HEK293 (cell line): ENCODE results near the gene HOTAIR.

Experiments
- CTCF ChIA-PET: fragments of 350-600 bp; formaldehyde crosslinking; extraction: SDS; loops from one replicate; lab custom pipeline; 2021; ENCODE audit warnings: antibody characterized with exemption; lab: Yijun Ruan, JAX
- POLR2A ChIA-PET: fragments of 300-600 bp; formaldehyde crosslinking; extraction: SDS; loops from one replicate; lab custom pipeline; 2020; ENCODE audit warnings: antibody characterized with exemption, inconsistent platforms; lab: Yijun Ruan, JAX
- H3K27ac ChIP-seq: fragments of 200-500 bp; sonication (Bioruptor generic); 2 replicates; pipeline ENCODE4 v1.5.1; 2014; ENCODE audit warnings: low read depth, low read length, control low read depth, inconsistent platforms; ENCODE audit errors: extremely low read depth
- H3K36me3 ChIP-seq, 2 experiments: fragments of 200-500 bp in 1 of 2; sonication (Bioruptor generic) in 1 of 2; 1 replicate in 1 of 2; 2 replicates in 1 of 2; pipeline ENCODE4 v1.5.1; 2014 to 2017; ENCODE audit warnings: inconsistent platforms in 2 of 2, low read length in 2 of 2; ENCODE audit not compliant: control insufficient read depth in 2 of 2, insufficient read depth in 1 of 2
- H3K4me1 ChIP-seq: fragments of 200-500 bp; sonication (Bioruptor generic); 2 replicates; pipeline ENCODE4 v1.5.1; 2014; ENCODE audit warnings: mild to moderate bottlenecking, low read length, inconsistent platforms; ENCODE audit not compliant: control insufficient read depth, insufficient read depth
- H3K4me3 ChIP-seq: 2 replicates; pipeline ENCODE4 v1.5.1; 2011; ENCODE audit warnings: low read depth, mild to moderate bottlenecking, control low read depth, low read length, moderate library complexity
- H3K9me3 ChIP-seq: fragments of 200-500 bp; sonication (Bioruptor generic); 2 replicates; pipeline ENCODE4 v1.5.1; 2014; ENCODE audit warnings: low read depth, low read length, inconsistent platforms; ENCODE audit not compliant: control insufficient read depth, insufficient read depth
- ATF2 ChIP-seq: fragments of 450-650 bp; formaldehyde crosslinking; IDR thresholded peaks from 2 replicates; pipeline ENCODE4 v1.5.1; 2016; ENCODE audit warnings: missing biosample characterization, missing genetic modification characterization, low read depth
- EGR2 ChIP-seq: fragments of 450-650 bp; formaldehyde crosslinking; IDR thresholded peaks from 2 replicates; pipeline ENCODE4 v1.5.1; 2016; ENCODE audit warnings: low read depth, missing biosample characterization, missing genetic modification characterization
- FEZF1 ChIP-seq: fragments of 450-650 bp; formaldehyde crosslinking; IDR thresholded peaks from 2 replicates; pipeline ENCODE4 v1.5.1; 2016; ENCODE audit warnings: missing biosample characterization, missing genetic modification characterization
- GFI1B ChIP-seq: fragments of 450-650 bp; formaldehyde crosslinking; IDR thresholded peaks from 2 replicates; pipeline ENCODE4 v1.5.1; 2016; ENCODE audit warnings: missing biosample characterization, missing genetic modification characterization
- IKZF3 ChIP-seq: fragments of 450-650 bp; IDR thresholded peaks from 2 replicates; pipeline ENCODE4 v1.5.0; 2018; ENCODE audit warnings: missing biosample characterization, mild to moderate bottlenecking, missing genetic modification characterization, moderate library complexity
- KLF16 ChIP-seq: fragments of 450-650 bp; formaldehyde crosslinking; IDR thresholded peaks from 2 replicates; pipeline ENCODE4 v1.5.1; 2017; ENCODE audit warnings: missing biosample characterization, missing genetic modification characterization
- KLF17 ChIP-seq: fragments of 450-650 bp; formaldehyde crosslinking; IDR thresholded peaks from 2 replicates; pipeline ENCODE4 v1.5.1; 2016; ENCODE audit warnings: missing biosample characterization, missing genetic modification characterization
- KLF8 ChIP-seq: fragments of 450-650 bp; formaldehyde crosslinking; IDR thresholded peaks from 2 replicates; pipeline ENCODE4 v1.5.1; 2016; ENCODE audit warnings: missing biosample characterization, missing genetic modification characterization
- MZF1 ChIP-seq: fragments of 450-650 bp; formaldehyde crosslinking; IDR thresholded peaks from 2 replicates; pipeline ENCODE4 v1.5.1; 2017; ENCODE audit warnings: missing biosample characterization, missing genetic modification characterization, borderline replicate concordance
- TRIM28 ChIP-seq: IDR thresholded peaks from 2 replicates; pipeline ENCODE4 v1.6.1; 2011; ENCODE audit warnings: low read length, control low read depth, borderline replicate concordance
- WT1 ChIP-seq: fragments of 450-650 bp; formaldehyde crosslinking; IDR thresholded peaks from 2 replicates; pipeline ENCODE4 v1.5.1; 2016; ENCODE audit warnings: missing biosample characterization, missing genetic modification characterization
- YY1 ChIP-seq: fragments of 450-650 bp; formaldehyde crosslinking; IDR thresholded peaks from 2 replicates; pipeline ENCODE4 v1.5.1; 2018; ENCODE audit warnings: missing biosample characterization, missing genetic modification characterization
- ZBTB1 ChIP-seq: fragments of 450-650 bp; formaldehyde crosslinking; IDR thresholded peaks from 2 replicates; pipeline ENCODE4 v1.5.1; 2016; ENCODE audit warnings: missing biosample characterization, missing genetic modification characterization
- ZBTB8A ChIP-seq: fragments of 450-650 bp; formaldehyde crosslinking; IDR thresholded peaks from 2 replicates; pipeline ENCODE4 v1.5.1; 2016; ENCODE audit warnings: missing biosample characterization, missing genetic modification characterization
- ZEB2 ChIP-seq: fragments of 450-650 bp; formaldehyde crosslinking; IDR thresholded peaks from 2 replicates; pipeline ENCODE4 v1.5.1; 2016; ENCODE audit warnings: missing biosample characterization, missing genetic modification characterization
- ZFHX2 ChIP-seq: fragments of 450-650 bp; formaldehyde crosslinking; conservative IDR thresholded peaks from 2 replicates; pipeline ENCODE4 v1.5.1; 2016; ENCODE audit warnings: missing biosample characterization, missing genetic modification characterization
- ZNF10 ChIP-seq: fragments of 450-650 bp; formaldehyde crosslinking; IDR thresholded peaks from 2 replicates; pipeline ENCODE4 v1.5.1; 2017; ENCODE audit warnings: missing biosample characterization, missing genetic modification characterization
- ZNF132 ChIP-seq: fragments of 450-650 bp; formaldehyde crosslinking; IDR thresholded peaks from 2 replicates; pipeline ENCODE4 v1.5.1; 2017; ENCODE audit warnings: missing biosample characterization, missing genetic modification characterization, borderline replicate concordance
- ZNF16 ChIP-seq: fragments of 450-650 bp; formaldehyde crosslinking; IDR thresholded peaks from 2 replicates; pipeline ENCODE4 v1.5.1; 2016; ENCODE audit warnings: low read depth, missing biosample characterization, missing genetic modification characterization
- ZNF174 ChIP-seq: fragments of 450-650 bp; formaldehyde crosslinking; IDR thresholded peaks from 2 replicates; pipeline ENCODE4 v1.5.0; 2017; ENCODE audit warnings: missing biosample characterization, mild to moderate bottlenecking, missing genetic modification characterization
- ZNF302 ChIP-seq: fragments of 450-650 bp; formaldehyde crosslinking; IDR thresholded peaks from 2 replicates; pipeline ENCODE4 v1.5.1; 2016; ENCODE audit warnings: missing biosample characterization, missing genetic modification characterization, low read depth
- ZNF366 ChIP-seq: fragments of 450-650 bp; formaldehyde crosslinking; conservative IDR thresholded peaks from 2 replicates; pipeline ENCODE4 v1.5.1; 2016; ENCODE audit warnings: missing biosample characterization, missing genetic modification characterization
- ZNF398 ChIP-seq: fragments of 450-650 bp; formaldehyde crosslinking; IDR thresholded peaks from 2 replicates; pipeline ENCODE4 v1.5.1; 2017; ENCODE audit warnings: missing biosample characterization, missing genetic modification characterization
- ZNF561 ChIP-seq: fragments of 450-650 bp; IDR thresholded peaks from 2 replicates; pipeline ENCODE4 v1.5.1; 2018; ENCODE audit warnings: missing biosample characterization, missing genetic modification characterization, borderline replicate concordance
- ZNF701 ChIP-seq: fragments of 450-650 bp; formaldehyde crosslinking; IDR thresholded peaks from 2 replicates; pipeline ENCODE4 v1.5.1; 2016; ENCODE audit warnings: missing biosample characterization, missing genetic modification characterization
- ZNF707 ChIP-seq: fragments of 450-650 bp; formaldehyde crosslinking; IDR thresholded peaks from 2 replicates; pipeline ENCODE4 v1.5.1; 2016; ENCODE audit warnings: missing biosample characterization, missing genetic modification characterization
- ZSCAN18 ChIP-seq: fragments of 450-650 bp; formaldehyde crosslinking; IDR thresholded peaks from 2 replicates; pipeline ENCODE4 v1.5.1; 2016; ENCODE audit warnings: missing biosample characterization, missing genetic modification characterization
- ZSCAN4 ChIP-seq: fragments of 450-650 bp; formaldehyde crosslinking; IDR thresholded peaks from 2 replicates; pipeline ENCODE4 v1.5.1; 2017; ENCODE audit warnings: missing biosample characterization, missing genetic modification characterization

HOTAIR gene

GRCh38 chr12:53980104-53980801 is 5.5 kb upstream of the HOTAIR start (continued):
- TF ChIP-seq ZSCAN18 (tag by site-specific recombination) (no peak), ZNF10 (tag by site-specific recombination) (peak; percentile 89), GFI1B (tag by site-specific recombination) (no peak), IKZF3 (tag by site-specific recombination) (0 out of 2 replicates have a peak, but pooled peaks have one; percentile 69), ZNF701 (tag by site-specific recombination) (no peak), ZBTB8A (tag by site-specific recombination) (peak; percentile 13), MZF1 (tag by site-specific recombination) (no peak), ZNF132 (tag by site-specific recombination) (no peak), ZBTB1 (tag by site-specific recombination) (no peak), YY1 (tag by site-specific recombination) (no peak), ZNF366 (tag by site-specific recombination) (peak; percentile 93), ZFHX2 (tag by site-specific recombination) (peak; percentile 62), EGR2 (tag by site-specific recombination) (peak; percentile 49; the same call in 1 of the 2 replicates), ZSCAN4 (tag by site-specific recombination) (0 out of 2 replicates have a peak, but pooled peaks have one; percentile 14)

GRCh38 chr12:53978477-53979356 is 4.0 kb upstream of the HOTAIR start:
- Histone ChIP-seq H3K4me1 (peaks cover 34% of the 10 kb centered on the region), H3K27ac (peak overlapping the region; percentile 91), H3K4me3 (no peak overlapping the region), H3K36me3 (no peaks in the 10 kb centered on the region), H3K9me3 (no peaks in the 10 kb centered on the region)
- ChIA-PET POLR2A (interaction anchor here (0.6 kb wide), 1 partner anchor 86 kb away, joined by 3 read pairs; no protein-coding TSS in a partner anchor), CTCF (interaction anchor here (0.7 kb wide), 1 partner anchor 195 kb away, joined by 3 read pairs; no protein-coding TSS in a partner anchor)
- peak; percentile 58 for TF ChIP-seq FEZF1 (tag by site-specific recombination)
- TF ChIP-seq ZNF561 (tag by site-specific recombination) = peak; percentile 100
- TF ChIP-seq ZNF16 = no peak
- peak; percentile 25; the same call in 1 of the 2 replicates for TF ChIP-seq ZNF398
- no peak for TF ChIP-seq TRIM28
- peak; percentile 42; the same call in 1 of the 2 replicates for TF ChIP-seq ZEB2 (tag by site-specific recombination)
- TF ChIP-seq KLF17 (tag by site-specific recombination) = peak; percentile 18; the same call in 1 of the 2 replicates
- TF ChIP-seq KLF16 = peak; percentile 66; the same call in 1 of the 2 replicates
- TF ChIP-seq KLF8 = no peak; the same call in 1 of the 2 replicates
- TF ChIP-seq ATF2 = no peak
- TF ChIP-seq ZNF707 (tag by site-specific recombination) = no peak
- TF ChIP-seq EGR2 (tag by site-specific recombination) = peak; percentile 82; the same call in 1 of the 2 replicates
- TF ChIP-seq ZNF302 = no peak
- peak; percentile 85 for TF ChIP-seq WT1 (tag by site-specific recombination)
- no peak for TF ChIP-seq ZNF174 (tag by site-specific recombination)
- TF ChIP-seq ZBTB8A (tag by site-specific recombination) = peak; percentile 86; the same call in 1 of the 2 replicates
